ENCODE data around the gene TMEM125.

TMEM125 gene

GRCh38 chr1:43274804-43275180 lies 5.0 kb downstream of the TMEM125 start:
- DNase-seq (ENCODE audit: low read depth), result no peak

DNA sequence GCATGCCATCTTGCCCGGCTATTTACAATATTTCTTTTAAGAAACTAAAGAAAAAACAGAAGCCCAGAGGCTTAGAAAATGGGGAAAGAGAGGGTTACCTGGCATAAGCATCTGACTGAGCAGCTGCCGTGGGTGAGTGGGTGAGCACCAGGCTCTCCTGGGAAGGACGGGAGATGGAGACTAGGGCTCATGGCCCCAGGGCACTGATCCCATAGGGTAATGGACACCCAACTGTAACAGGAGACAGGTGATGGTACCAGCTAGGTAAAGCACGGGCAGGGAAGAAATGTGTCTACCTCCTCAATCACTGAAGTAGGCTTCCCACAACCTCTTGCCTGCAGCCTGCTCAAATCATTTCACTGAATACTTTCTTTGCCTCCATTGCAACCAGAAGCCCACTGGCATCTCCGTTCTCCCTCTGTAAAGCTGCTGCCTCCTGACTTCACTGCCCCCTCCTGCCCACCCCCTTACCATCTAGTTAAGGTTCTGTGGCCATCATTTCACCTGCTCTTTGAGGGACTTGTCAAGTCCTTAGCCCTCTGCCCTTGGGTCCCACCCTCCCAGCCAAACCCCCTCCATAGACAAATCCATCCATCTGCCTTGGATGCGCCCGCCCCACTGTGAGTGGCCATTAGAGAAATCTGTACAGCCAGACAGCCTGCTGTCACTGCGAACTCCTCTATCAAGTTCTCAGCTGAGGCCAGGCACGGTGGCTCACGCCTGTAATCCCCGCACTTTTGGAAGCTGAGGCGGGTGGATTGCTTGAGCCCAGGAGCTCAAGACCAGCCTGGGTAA lies 6.2 kb downstream of the TMEM125 start:
- DNase-seq (ENCODE audit: low read depth), result no peak

- no peak for DNase-seq (ENCODE audit: low read depth)
Observed at GRCh38 chr1:43276673-43277072, 6.9 kb downstream of the TMEM125 start.

DNA sequence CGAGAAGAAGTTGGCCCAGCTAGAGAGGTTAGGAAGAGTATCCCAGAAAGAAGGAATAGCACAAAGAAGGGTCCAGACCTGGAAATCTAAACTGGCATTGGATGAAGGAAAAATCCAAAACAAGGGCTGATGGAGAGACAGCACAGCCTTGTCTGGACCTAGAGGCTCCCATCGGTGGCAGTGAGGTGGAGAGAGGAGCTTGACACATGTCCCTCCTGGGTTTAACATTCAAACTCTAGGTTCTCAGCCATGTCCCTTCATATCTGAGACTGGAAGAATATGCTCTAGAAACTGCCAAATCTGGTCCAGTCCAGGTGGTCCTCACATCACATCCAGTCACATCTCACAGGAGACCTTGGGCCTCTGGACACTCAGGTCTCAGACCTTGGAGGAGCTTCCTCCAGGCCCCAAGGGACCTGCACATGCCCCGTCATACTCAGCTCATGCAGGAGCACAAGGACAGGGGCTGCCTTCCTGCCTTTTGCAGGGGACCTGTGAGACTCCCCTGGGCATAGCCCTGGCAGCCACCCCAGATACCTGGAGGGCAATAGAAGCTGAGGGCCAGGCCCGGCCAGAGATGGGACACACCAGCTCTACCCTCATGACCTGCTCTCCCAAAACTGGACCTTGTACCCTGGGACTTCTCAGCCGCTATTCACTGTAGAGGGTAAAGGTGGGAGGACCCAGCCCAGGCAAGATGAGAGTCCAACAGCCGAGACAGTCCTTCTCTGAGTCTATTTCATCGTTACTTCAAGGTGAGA lies 7.5 kb downstream of the TMEM125 start:
- DNase-seq (ENCODE audit: low read depth), result no peak

- DNase-seq (ENCODE audit: low read depth), result no peak
Observed at GRCh38 chr1:43279161-43279560, 9.4 kb downstream of the TMEM125 start.

- no peak for DNase-seq (ENCODE audit: low read depth)
Observed at GRCh38 chr1:43279666-43280065, 9.9 kb downstream of the TMEM125 start.

DNA sequence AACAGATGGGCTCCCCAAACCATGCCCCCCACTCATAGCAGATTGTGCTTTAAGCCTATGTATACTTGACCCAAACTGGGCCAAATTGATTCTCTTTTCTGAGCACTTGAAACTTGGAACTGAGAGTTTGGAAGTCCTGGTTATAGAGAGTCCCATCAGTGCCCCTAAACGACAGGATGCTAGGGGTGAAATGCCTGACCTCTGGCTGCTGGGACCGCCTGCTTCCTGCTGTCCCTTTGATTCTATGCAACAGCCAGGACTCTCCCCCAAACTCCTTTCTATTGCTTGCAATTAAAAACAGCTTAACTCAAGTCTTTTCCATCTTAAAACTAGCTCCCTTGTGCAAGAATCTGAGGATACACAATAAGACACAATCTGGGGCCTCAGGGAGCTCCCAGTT lies 10.9 kb downstream of the TMEM125 start:
- DNase-seq (ENCODE audit: low read depth), result no peak

DNA sequence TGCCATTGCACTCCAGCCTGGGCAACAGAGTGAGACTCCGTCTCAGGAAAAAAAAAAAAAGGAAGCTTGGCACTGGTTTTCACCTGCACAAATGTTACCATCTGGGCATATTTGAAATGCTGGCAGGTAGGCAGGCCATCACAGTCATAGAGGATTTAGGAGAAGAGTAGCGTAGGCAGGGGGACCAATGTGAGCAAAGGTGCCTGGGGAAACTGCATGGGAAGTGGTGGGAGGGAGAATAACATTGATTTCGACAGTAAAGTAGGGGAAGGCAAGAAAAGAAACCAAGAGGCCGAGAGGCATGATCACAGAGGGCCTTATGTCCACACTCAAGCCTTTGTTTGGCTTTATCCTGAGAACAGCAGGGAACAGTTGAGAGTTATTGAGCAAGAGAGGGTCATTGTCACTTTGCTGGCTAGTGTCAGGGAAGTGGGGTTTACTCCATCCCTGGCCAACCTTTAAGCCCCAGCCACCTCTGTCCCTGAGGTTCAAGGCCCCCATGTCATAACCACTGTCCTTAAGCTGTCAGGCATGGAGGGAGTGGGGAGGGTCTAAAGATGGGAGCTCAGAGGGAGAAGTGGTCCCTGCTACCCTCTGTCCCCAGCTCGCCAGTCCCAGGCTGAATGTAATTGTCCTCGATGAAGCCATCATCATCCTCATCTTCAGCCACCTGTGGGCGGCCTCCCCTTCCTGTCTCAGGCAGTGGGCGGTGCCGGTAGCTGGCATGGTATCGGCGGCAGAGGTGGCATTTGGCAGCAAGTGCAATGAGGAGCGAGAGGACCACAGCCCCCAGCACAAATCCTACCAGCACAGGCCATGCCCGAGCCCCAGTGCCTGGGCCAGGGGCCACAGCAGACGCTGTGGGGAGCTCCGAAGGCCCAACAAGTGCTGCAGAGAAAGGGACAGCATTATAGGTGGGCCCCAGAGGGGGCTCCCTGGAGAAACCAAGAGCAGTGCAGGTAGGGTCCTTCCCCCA lies 12.7 kb downstream of the TMEM125 start:
- DNase-seq (ENCODE audit: low read depth), result no peak

- DNase-seq (ENCODE audit: low read depth), result no peak
Observed at GRCh38 chr1:43284065-43284464, 14.3 kb downstream of the TMEM125 start.

DNA sequence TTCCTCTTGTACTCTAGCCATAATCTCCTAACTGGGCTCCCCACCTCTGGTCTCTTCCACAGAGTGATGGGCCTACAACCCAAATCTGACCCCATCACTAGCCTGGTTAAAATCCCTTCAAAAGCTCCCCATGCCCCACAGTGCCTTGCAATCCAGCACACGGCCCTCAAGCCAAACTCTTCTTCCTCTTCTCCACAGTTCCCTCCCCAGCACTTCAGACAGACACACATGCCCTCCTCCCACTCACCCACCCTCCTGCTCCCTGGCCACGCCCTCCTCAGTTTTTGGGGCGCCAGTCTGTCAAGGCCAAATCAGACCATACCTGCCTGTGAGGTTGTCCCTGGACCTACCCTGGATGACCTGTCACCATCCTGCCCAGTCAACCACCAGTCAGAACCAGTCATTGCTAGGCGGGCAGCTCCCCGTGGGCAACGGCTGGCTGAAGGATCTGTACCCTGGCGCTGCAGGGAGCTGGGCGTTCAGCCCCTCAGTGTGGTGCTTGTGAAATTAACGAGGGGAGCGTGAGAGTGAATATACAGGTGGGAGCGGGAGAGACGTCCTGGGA lies 14.8 kb downstream of the TMEM125 start:
- DNase-seq (ENCODE audit: low read depth), result no peak

GRCh38 chr1:43285269-43285990 lies 15.6 kb downstream of the TMEM125 start, which contains the start of gene C1orf210:
Gene C1orf210 (minus strand): TSS chr1:43285581. CDS start chr1:43283270, 2,311 bp downstream.
- no peak for DNase-seq (ENCODE audit: low read depth)

- DNase-seq (ENCODE audit: low read depth), result no peak
Observed at GRCh38 chr1:43286115-43286514, 16.3 kb downstream of the TMEM125 start.

- DNase-seq (ENCODE audit: low read depth), result no peak
Observed at GRCh38 chr1:43286533-43286932, 16.8 kb downstream of the TMEM125 start.

- no peak for DNase-seq (ENCODE audit: low read depth)
Observed at GRCh38 chr1:43288058-43288784, 18.4 kb downstream of the TMEM125 start.

DNA sequence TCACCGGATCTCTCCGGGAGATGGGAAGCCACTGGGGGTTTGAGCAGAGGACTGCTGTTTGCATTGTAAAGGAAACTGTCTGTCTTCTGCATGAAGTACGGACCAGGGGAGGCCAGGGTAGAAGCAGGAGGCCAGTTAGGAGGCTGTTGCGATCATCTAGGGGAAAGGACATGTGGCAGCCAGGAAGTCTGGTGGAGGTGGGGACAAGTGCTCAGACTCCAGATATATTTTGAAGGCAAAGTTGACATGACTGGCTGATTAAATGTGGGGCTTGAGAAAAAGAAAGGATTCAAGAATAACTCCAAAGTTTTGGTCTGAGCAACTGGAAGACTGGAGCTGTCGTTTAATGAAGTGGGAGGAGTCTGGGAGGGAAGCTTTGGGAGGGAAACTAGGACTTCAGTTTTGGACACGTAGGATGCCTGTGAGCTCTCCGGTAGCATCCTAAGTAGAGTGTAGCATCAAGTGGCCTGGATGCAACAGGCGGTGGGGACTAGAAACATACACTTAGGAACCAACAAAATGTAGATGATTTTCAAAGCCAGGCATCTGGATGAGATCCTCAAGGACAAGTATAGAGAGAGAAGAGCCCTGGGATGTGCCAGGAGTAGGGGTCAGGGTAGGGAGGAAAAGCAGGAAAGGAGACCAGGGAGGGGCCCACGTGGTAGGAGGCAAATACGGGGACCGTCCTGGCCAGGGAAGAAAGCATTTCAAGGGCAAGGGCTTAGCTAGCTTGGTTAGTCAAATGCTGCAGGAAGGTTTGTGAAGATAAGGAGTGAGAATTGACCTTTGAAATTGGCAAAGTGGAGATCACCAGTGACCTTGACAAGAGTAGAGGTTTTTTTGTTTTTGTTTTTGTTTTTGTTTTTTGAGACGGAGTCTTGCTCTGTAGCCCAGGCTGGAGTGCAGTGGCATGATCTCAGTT lies 19.3 kb downstream of the TMEM125 start:
- no peak for DNase-seq (ENCODE audit: low read depth)

DNA sequence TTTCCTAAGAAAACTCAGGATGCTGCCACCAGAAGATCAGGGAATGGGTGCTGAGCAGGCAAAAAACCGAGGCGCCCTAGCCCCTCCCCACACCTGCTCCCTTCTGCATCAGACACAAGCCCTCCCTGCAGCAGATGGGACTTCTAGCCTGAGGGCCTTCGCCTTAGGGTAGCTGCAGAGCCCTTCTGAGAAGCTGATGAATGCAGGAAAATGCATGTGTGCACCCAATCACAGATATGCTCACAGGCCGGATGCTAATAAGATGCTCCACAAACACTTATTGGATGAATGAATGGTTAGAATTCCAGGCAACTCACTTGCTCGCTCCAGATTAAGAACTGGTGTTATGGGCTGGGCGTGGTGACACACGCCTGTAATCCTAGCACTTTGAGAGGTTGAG lies 22.4 kb downstream of the TMEM125 start:
- no peak for DNase-seq (ENCODE audit: low read depth)

GRCh38 chr1:43292679-43293078 lies 22.9 kb downstream of the TMEM125 start:
- DNase-seq (ENCODE audit: low read depth), result no peak

DNA sequence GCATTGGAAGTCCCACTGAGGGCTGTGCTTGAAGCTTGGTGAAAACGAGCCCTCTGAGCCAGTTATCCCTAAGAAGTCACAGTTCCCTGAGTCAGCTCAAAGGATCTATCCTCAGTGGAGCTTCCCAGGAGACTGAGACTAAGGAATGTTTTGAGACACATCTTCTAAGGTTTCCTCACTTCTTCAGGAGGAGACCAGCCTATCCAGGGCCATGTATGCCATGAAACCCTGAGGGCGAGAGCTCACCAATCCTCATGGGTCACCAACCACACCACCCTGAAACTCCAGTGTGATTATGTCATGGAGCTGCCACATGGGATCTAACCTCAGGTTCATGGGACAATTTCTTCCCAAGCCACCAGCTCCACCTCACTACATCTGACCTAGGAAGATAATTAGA lies 23.4 kb downstream of the TMEM125 start:
- no peak for DNase-seq (ENCODE audit: low read depth)

Measured in stimulated activated CD8-positive, alpha-beta memory T cell treated with anti-CD3 and anti-CD28 coated beads, Interleukin-15, amount 100 ng/mL, for 1 hour (primary cell).